COLO668 (cell line): ENCODE results near the gene KCNJ4.
A peak's percentile ranks its signal among the peaks of the same experiment; 100 is the strongest.
"Not testable (repeated sequence)": the region's sequence is repeated elsewhere in the genome, so short reads cannot be mapped to it uniquely, and the experiment has no call there.

Experiments used
- DNase-seq: peaks from one replicate; lab custom pipeline; 2025; ENCODE audit not compliant: unreplicated experiment; lab: John Stamatoyannopoulos, UW

The KCNJ4 gene

DNA sequence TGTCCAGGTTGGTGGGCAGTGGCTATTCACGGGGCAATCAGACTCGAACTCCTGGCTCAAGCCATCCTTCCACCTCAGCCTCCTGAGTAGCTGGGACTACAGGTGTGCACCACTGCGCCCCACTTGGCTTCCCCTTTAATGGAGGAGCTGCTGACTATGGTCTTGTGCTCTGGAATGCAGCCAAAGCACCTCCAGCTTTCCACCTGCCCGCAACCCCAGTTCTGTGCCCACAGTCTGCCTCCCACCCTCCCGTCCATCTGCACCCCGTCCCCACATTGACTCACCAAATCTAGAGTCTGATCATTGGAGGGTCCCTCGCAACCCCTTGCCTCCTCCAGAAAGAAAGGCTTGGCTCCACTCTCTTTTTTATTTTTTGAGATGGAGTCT, 41.0 kb downstream of the KCNJ4 start:
- DNase-seq, result no peak

DNA sequence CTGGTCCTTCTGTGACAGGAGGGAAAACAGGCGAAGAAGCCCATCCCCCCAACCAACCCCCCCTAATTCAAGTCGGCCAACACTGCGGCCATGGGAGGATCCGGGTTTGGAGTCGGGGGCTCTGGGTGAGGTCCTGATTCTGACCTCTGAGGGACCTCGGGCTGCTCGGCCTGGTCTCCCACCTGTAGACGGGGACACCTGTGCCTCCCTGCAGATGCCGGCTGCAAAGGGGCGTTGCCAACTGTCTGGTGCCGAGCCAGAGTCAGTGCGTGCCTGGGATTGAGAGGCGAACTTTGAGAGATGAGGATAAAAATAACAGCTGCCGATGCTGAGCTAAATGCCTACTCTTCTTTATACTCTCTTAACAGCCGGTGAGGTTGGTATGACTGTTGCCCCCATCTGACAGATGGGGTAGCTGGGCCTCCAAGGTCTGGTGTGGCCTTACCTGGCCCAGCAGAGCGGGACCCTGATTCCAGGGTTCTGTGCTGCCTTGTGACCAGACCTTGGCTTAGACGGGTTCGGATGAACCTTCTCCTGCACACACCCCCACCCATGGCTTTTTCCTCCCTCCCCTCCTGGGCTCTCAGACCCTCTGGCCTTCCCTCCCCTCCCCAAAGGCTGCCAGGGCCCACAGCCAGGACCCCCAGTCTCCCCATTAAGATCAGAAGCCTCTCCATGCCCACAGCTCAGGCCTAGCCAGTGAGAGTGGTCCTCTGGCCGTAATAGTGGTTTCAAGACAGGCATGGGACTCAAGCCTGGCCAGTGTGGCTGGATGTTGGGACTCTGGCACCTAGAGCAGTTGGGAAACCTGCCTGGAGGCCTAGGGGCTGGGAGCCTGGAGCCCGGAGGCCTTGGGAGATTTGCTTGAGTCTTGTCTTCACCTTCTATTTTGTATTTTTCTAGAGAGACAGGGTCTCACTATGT, 41.7 kb downstream of the KCNJ4 start:
- peak; percentile 58 for DNase-seq

DNA sequence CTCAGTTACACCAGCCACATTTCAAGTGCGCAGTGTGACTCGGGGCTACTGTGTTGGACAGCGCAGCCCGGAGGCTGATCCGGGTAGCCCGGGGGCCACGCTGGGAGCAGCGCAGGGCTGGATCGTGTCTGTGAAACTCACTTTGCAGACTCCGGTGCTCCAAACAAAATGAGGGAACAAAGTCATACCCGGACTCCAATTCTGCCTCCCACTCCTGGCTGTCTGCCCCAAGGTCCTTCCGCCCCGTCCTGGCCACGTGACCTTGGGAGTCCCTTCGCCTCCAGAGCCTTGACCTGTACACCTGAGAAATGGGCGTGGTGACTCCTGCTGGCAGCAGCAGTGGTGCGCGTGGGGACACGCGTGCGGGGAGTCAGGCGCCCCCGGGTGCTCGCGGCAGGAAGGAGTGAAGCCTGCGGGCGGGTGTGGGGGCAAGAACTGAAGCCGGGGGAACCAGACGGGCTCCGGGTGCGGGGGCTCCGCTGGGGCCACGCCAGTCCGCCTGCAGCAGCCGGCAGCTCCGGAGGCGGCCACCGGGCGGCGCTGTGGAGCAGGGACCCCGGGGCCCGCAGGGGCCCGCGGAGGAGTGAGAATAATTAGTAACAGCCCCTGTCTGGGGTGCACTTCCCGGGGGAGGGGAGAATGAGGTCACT, 42.4 kb downstream of the KCNJ4 start:
- peak; percentile 42 for DNase-seq

DNA sequence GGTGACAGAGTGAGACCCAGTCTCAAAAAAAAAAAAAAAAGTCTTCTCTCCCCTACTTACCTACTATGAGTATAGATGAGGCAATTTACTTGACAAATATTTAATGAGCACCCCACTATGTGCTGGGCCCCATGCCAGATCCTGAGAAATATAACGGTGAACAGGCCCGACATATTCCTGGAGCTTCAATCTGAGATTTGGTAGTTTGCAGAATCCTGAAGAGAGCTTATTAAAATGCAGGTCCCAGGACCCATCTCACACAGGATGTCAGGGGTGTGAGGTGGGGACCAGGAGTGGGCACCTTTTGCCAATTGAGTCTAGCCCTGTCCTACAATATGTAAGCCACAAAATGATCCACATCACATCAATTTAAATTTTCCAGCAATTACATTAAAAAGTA, 44.0 kb downstream of the KCNJ4 start:
- DNase-seq, result no peak

DNA sequence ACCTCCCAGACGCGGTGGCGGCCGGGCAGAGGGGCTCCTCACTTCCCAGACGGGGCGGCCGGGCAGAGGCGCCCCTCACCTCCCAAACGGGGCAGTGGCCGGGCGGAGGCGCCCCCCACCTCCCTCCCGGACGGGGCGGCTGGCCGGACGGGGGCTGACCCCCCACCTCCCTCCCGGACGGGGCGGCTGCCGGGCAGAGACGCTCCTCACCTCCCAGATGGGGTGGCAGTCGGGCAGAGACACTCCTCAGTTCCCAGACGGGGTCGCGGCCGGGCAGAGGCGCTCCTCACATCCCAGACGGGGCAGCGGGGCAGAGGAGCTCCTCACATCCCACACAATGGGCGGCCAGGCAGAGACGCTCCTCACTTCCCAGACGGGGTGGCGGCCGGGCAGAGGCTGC, 45.1 kb downstream of the KCNJ4 start:
- DNase-seq, result not testable (repeated sequence)

DNA sequence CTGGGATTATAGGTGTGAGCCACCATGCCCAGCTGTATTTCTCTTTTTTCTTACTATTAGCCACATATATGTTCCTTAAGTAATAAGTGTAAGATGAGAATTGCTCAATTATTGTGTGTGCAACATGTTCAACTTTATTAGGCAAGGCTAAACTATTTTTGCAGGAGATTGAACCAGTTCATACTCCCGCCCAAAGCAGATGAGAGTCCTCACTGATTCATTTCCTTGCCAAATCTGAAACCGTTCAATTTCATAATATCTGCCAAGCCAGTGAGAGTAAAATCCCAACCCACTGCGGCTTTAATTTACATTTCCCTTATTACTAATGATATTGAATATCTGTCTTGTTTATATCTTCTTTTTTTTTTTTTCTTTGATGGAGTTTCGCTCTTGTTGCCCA, 48.4 kb downstream of the KCNJ4 start:
- DNase-seq, result no peak

DNA sequence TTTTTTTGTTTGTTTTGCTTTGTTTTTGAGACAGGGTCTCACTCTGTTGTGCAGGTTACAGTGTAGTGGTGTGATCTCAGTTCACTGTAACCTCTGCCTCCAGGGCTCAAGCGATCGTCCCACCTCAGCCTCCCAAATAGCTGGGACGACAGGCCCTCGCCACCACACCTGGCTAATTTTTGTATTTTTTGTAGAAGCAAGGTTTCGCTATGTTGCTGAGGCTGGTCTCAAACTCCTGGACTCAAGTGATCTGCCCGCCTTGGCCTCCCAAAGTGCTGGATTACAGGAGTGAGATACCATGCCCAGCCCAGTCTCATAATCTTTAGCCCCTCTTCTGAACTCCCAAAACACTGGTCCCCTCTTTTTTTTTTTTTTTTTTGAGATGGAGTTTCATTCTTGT, 50.6 kb downstream of the KCNJ4 start:
- no peak for DNase-seq

DNA sequence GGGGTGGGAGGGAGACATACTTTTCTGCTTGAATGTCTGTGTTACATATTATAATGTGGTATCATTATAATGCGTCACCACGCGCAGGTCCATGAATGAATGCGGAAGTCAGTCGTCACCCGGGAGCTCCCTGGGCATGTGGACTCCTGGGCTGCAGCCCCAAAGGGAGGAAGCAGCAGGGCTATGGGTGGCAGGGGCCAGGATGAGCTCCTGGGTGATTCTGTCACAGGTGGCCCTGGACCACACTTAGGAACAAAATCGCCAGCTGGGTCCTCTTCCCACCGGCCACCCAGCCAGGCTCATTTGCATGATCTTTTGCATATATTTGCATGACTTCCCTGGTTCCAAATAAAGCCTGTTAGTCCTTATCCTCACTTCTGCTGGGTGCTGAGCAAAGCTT, 51.2 kb downstream of the KCNJ4 start:
- DNase-seq, result no peak

DNA sequence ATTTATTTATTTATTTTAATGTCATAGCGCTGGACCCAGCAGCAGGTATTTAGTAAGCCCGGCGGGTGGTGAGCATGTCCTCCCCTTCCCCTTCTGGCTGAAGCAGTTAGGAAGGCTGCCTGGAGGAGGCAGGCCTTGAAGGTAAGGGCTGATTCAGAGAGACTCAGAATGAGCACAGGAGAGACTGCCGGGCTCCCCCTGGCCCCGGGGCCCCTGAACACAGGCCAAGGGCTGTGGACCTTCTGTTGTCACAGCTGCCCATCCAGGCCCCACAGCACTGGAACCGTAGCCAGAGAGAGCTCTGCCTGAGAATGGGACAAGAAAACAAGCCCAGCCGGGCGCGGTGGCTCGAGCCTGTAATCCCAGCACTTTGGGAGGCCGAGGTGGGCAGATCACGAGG, 52.8 kb downstream of the KCNJ4 start:
- DNase-seq, result peak; percentile 26

DNA sequence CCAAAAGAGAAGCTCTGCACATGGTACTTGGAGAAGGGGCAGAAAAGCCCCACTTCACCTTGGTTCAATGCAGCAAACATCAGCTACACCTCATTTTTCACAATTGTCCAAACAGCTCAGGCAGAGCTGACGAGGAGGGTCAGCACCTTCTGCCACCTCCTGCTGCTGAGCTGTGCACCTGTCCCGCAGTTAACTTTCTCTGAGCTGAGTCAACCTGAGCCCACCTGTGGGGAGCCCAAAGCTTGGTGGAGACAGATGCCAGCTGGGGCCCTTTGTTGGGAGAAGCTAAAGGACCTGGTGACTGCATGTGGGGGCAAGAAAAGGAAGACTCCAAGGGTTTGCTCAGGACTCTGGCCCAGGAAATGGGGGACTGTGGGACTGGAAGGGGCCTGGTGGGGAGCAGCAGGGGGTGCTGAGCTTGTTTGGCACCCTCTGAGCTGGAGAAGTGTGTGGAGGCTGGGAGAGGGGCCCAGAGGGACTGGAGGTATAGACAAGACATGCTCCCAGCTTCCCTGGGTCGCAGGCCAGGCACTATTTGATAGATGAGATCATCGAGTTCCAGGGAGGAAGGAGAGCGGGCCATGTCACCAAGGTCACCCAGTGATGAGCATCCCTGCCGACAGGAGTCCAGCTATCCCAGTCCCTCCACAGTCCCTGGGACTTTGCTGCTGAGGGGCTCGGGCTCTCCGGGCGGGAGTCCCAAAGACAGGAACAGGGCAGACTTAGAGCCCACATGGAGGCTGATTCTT, 53.5 kb downstream of the KCNJ4 start:
- DNase-seq, result peak; percentile 28

DNA sequence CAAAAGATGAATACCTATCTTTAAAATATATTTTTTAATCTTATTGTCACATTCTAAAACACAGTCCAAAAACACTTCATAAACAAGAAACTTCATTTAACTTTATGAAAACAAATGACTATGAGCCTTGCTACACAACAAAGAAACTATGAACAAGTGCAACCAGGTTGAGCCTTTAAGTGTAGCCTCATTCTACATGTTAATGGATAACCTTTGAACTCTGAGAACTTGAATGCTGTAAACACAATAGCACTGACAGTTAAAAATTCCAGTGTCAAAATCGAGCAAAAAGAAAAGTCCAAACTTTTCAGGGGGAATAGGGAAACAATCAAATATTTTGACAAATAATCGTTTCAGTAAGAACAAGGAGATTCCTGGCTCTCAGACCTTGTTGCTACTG, 54.7 kb downstream of the KCNJ4 start:
- DNase-seq, result not testable (repeated sequence)

DNA sequence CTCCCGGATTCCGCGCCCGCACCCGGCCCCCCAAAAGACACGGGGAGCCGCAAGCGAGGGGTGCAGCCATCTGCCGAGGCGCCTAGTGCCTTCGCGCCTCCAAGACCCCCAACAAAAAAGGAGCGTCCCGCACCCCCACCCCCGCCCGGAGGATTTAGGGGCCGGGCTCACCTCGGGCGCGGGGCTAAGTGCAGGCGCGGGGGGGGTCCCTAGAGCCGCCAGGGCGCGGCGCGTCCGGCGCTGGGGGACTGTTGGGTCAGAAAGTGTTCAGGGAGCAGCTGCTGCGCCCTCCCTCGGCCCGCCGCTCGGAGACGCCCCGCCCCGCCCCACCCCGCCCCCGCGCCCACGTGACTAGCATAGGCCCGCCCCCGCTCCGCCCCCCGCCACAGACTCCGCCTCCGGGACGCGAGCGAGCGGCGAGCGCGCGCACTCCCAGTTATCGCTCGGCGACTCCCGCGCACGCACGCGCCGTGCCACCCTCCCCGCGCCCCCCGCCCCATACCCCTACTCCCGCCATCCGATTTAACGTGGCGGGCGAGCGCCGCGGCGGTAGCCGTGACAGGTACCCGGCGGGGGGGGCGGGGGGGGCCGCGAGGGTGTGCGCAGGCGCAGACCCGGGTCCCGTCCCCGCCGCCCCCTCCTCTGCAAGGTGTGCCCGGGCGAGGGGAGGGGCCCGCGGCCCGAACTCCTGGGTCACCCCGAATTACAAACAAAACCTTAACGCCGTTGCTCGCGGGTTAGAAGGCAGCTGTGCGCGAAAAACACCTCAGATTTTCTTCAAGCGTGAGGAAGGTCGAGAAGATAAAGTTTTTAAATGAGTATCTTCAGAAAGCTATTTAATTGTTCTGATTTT, 56.2 kb downstream of the KCNJ4 start:
- peak; percentile 89 for DNase-seq

DNA sequence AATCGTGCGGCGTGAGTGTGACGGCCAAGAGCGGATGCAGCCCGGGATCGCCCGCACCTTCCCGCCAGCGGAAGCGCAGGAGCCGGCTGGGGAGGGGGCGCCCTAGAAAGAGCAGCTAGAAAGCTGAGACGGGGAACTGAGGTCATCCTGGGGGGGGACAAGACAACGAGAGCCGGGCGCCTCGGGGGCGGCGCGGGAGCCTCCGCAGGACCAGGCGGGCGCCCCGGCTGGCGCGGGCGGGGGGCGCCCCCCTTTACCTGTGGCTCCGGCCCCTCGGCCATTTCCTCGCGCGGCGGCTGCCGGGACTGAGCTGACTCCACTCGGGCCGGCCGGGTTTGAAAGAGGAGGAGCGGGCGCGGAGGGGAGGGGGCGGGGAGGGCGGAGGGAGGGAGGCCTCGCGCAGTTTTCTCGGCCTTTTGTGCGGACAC, 56.8 kb downstream of the KCNJ4 start:
- DNase-seq, result peak; percentile 73

DNA sequence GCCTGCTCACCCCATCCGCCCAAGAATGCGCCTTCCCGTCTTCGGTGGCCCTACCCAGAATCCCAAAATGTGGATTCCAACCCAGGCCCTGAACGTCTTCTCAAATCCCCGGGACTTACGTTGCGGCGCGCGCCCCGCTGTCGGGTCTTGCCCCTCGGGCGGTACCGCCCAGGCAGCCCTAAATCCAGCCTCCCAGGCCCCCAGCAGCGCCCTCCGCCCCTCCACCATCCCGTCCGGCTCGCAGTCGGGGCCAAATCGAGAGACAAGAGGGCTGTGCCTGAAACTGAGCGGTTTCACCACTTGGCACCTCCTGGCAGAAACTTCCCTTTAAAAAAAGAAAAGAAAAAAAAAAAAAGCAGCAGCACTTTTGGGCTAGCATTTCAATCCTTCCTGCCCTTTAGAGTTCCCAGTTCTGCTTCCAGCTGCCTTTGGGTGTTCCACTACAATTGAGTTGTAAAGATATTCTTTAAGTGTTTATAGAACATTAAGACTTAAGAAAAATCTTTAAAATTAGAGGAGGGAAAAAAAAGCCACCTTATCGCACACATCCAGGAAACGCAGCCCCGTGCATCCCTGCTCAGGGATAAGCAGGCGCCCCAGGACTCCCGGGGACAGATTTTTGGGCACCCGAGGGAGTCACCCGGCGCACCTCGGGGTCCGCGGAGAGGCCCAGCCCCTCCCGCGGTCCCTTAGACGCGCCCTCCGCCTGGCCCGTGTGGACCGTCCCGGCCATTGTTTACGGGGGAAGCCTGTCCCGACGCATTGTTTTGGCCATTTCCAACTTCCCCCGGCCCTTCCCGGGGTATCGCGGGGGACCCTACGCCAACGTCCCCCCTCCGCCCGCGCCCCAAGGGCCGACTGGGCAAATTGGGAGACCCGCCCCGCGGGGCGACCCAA, 57.6 kb downstream of the KCNJ4 start:
- peak; percentile 20 for DNase-seq

DNA sequence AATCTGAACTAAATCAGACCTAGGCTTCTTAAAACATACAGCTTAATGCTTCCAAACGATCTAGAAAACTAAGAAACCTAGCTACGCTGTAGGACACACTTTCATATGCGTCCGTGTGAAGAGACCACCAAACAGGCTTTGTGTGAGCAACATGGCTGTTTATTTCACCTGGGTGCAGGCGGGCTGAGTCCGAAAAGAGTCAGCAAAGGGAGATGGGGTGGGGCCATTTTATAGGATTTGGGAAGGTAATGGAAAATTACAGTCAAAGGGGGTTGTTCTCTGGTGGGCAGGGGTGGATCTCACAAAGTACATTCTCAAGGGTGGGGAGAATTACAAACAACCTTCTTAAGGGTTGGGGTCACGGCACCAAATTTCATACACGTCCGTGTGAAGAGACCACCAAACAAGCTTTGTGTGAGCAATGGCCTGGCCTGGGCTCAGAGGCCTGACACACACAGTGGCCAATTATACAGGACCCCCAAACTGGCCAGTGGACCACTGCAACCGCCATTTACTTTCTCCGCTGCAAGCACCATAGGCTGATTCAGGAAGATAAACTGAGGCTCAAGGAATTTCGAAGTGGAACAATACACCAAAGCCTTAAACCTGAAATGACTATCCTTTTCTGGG, 58.4 kb downstream of the KCNJ4 start:
- DNase-seq, result not testable (repeated sequence)

DNA sequence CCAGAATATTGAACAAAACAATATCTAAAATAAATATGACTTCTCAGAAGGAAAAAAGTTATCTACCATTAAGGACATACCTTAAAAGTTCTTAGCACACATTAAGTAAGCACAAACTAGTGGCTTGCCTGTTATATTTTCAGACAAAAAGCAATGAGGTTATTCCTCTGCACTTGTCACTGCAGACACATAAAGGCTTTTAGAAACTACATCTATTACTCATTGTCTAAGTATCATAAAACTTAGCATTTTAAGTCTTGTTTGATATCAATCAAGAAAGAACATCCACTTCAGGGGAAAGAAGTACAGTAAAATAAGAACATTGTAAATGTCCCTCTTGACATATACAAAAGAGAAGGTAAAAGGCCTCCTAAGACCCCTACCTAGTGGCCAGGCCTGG, 59.1 kb downstream of the KCNJ4 start:
- DNase-seq, result not testable (repeated sequence)

DNA sequence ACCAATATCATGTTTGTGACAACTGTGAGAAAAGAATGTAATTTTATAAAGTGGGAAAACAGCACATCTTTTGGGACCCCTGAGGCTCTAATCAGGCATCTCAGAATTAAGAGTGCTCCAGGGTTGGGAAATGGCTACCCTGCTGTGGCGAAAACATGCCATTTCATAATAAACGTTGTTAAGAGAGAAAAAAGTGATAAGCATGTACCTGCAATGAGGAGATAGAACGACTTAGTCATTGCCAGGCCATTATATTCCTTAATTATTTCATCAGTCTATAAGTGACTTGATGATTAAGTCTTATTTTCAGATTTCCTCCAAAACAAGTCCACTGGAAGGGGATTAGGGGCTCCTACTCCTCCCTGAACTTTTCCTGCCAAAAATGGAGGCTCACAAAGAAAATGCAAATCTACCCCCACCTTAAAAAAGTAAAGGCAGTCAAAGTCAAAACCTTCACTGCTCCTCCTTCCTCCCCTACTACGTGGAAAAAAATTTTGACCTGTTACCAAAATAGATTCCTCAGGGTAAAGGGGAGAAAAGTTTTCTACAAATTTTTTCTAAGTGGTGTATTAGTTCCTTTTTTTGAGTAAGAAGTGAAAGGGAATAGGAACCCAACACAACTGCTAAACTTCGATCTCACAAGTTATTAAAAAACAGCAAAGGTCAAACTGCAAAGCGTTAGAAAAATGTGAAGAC, 59.9 kb downstream of the KCNJ4 start:
- DNase-seq, result not testable (repeated sequence)

DNA sequence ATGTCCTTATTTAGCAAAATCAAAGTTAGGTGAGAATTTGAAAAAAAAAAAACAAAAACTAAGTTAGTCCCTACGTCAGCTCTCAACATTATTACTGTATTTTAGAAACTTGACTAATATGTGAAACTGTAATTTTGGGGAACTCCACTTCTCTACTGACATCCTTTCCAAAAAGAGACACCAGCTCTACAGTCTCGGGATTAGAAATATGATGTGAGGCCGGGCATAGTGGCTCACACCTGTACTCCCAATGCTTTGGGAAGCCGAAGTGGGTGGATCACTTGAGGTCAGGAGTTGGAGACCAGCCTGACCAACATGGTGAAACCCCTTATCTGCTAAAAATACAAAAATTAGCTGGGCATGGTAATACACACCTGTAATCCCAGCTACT, 65.6 kb downstream of the KCNJ4 start:
- not testable (repeated sequence) for DNase-seq
